K562 (cell line): Measurements from ENCODE around the gene STX1A. TPM values are rescaled to one million over a fixed set of nuclear protein-coding genes. Genes with fewer than 3 reads are reported as not detected.

Experiments used
- AFF4 ChIP-seq: sonication (generic); formaldehyde crosslinking; IDR thresholded peaks from 2 replicates; pipeline ENCODE4 v1.8.0; 2023; ENCODE audit warnings: mild to moderate bottlenecking, missing genetic modification reagents
- CHAMP1 ChIP-seq: fragments of 450-650 bp; IDR thresholded peaks from 2 replicates; pipeline ENCODE4 v1.6.1; 2016; ENCODE audit warnings: mild to moderate bottlenecking
- E2F3 ChIP-seq: fragments of 250-450 bp; sonication (Bioruptor Pico); IDR thresholded peaks from 2 replicates; pipeline ENCODE4 v1.4.0; 2020; ENCODE audit warnings: mild to moderate bottlenecking
- EGR1 ChIP-seq: fragments of 450-650 bp; conservative IDR thresholded peaks from 2 replicates; pipeline ENCODE4 v1.6.1; 2017; ENCODE audit warnings: mild to moderate bottlenecking
- FOSL1 ChIP-seq: fragments of 200-800 bp; sonication (Bioruptor generic); conservative IDR thresholded peaks from 2 replicates; pipeline ENCODE4 v1.6.1; 2016; ENCODE audit warnings: missing genetic modification characterization, missing compliant biosample characterization
- POLR2H ChIP-seq: IDR thresholded peaks from 2 replicates; pipeline ENCODE4 v1.6.1; 2016; ENCODE audit warnings: missing genetic modification characterization, low read depth, mild to moderate bottlenecking, control low read depth, missing compliant biosample characterization, moderate library complexity
- TFAP4 ChIP-seq: sonication (generic); formaldehyde crosslinking; IDR thresholded peaks from 2 replicates; pipeline ENCODE4 v1.8.0; 2022; ENCODE audit warnings: missing genetic modification reagents, mild to moderate bottlenecking, moderate library complexity, borderline replicate concordance
- THRB ChIP-seq: fragments of 450-650 bp; formaldehyde crosslinking; conservative IDR thresholded peaks from 2 replicates; pipeline ENCODE4 v1.4.0; 2022; ENCODE audit warnings: mild to moderate bottlenecking, missing genetic modification characterization
- ZNF324 ChIP-seq: fragments of 250-450 bp; sonication (Bioruptor Pico); IDR thresholded peaks from 2 replicates; pipeline ENCODE4 v1.4.0; 2020; ENCODE audit warnings: mild to moderate bottlenecking
- ZNF347 ChIP-seq: fragments of 450-650 bp; formaldehyde crosslinking; IDR thresholded peaks from 2 replicates; pipeline ENCODE4 v1.4.0; 2020; ENCODE audit warnings: low read depth, mild to moderate bottlenecking, moderate library complexity
- polyA plus RNA-seq, 8 experiments: library from polyadenylated mRNA; depleted of rRNA in 4 of 8; stranded (reverse) in 5 of 8; unstranded in 3 of 8; fragments of >200 nt; fragmentation: Nextera tagmentation in 2 of 8; fragmentation: Illumina TruSeq in 1 of 8; extraction: Ambion mirVana in 2 of 8; extraction: Trizol in 1 of 8; gene quantifications; 2 replicates each; pipeline versions ENCODE4 v1.2.1 to v1.2.3, GENCODE V29; 2011 to 2014; ENCODE audit warnings: inconsistent platforms in 1 of 8, missing spikeins in 1 of 8
- total RNA-seq, 7 experiments: library from RNA; depleted of rRNA in 6 of 7; stranded (reverse); fragments of >200 nt in 6 of 7; fragmentation: Illumina TruSeq in 2 of 7; extraction: Trizol in 2 of 7; gene quantifications; 2 replicates each; pipeline versions ENCODE4 v1.2.1 to v1.2.3, GENCODE V29; 2011 to 2021; ENCODE audit warnings: low replicate concordance in 1 of 7

The STX1A gene
- total and polyA plus RNA-seq, 9 of the 15 experiments (the other 6 are each of a cell fraction or from before 2014, with no cell fraction given), result 0.04 to 15.1 (median 6.3) TPM

GRCh38 chr7:73706126-73707044, 13.1 kb downstream of the STX1A start (continued):
- TF ChIP-seq TFAP4 (CRISPR knock-in tag), result peak; percentile 40; the same call in 1 of the 2 replicates
- TF ChIP-seq EGR1, result no peak
- no peak for TF ChIP-seq ZNF347 (CRISPR knock-in tag)
- TF ChIP-seq THRB (CRISPR knock-in tag), result no peak
- TF ChIP-seq AFF4 (CRISPR knock-in tag), result no peak
- TF ChIP-seq CHAMP1, result no peak
- no peak for TF ChIP-seq E2F3
- TF ChIP-seq ZNF324 (CRISPR knock-in tag), result no peak
- TF ChIP-seq POLR2H, result no peak
- TF ChIP-seq FOSL1 (tag), result peak; percentile 95
